Loucy (cell line): ENCODE results near the gene BICD1.

Experiments
- CTCF ChIP-seq: fragments of 200-600 bp; sonication (generic); conservative IDR thresholded peaks from 2 replicates; pipeline ENCODE4 v1.5.1; 2014; ENCODE audit warnings: mild to moderate bottlenecking, antibody characterized with exemption, low read length
- EZH2phosphoT487 ChIP-seq: fragments of 200-600 bp; IDR thresholded peaks from 2 replicates; pipeline ENCODE4 v1.6.1; 2018; ENCODE audit warnings: antibody characterized with exemption, mild to moderate bottlenecking, moderate library complexity, borderline replicate concordance

DNA sequence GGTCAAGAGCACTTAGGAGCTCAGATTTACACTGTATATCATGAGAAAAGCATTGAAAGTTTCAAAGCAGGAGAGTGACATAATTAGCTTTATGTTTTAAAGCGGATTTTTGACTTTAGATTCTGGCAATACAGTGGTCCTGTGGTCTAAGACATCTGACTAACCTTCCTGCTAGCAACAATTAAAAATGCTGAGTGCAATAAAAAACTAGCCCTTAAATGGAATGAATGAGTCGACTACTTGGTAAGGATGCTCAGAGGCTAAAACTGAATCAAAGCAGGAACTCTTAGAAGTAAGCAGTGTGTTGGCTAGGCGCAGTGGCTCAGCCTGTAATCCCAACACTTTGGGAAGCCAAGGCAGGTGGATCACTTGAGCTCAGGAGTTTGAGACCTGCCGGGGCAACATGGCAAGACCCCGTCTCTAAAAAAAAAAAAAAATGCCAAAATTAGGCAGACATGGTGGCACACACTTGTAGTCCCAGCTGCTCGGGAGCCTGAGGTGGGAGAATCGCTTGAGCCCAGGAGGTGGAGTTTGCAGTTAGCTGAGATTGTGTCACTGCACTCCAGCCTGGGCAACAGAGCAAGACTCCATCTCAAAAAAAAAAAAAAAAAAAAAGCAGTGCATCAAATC lies 18.9 kb downstream of the BICD1 start:
- TF ChIP-seq CTCF (no peak), EZH2phosphoT487 (no peak)
